Testis (tissue), 3 donors: ENCODE data around the gene POMT2. TPM values are rescaled to one million over a fixed set of nuclear protein-coding genes. Genes with fewer than 3 reads are reported as not detected.

ENCODE experiments used
- DNase-seq: peaks from one replicate; pipeline ENCODE4 v3.0.0-alpha.2; 2019
- H3K27ac ChIP-seq, 2 donors: fragments of 200-600 bp; sonication (generic); one replicate each; pipeline ENCODE4 v1.5.1; 2019
- H3K27me3 ChIP-seq: fragments of 200-600 bp; sonication (generic); one replicate; pipeline ENCODE4 v1.5.1; 2019
- H3K36me3 ChIP-seq: fragments of 200-600 bp; sonication (generic); one replicate; pipeline ENCODE4 v1.5.1; 2017; ENCODE audit warnings: low read depth; ENCODE audit errors: missing control alignments
- H3K4me1 ChIP-seq: fragments of 200-600 bp; sonication (generic); one replicate; pipeline ENCODE4 v1.5.1; 2019
- H3K4me3 ChIP-seq, 2 donors: fragments of 200-600 bp; sonication (generic); one replicate each; pipeline ENCODE4 v1.5.1; 2017 to 2019
- H3K9me3 ChIP-seq: fragments of 200-600 bp; sonication (generic); one replicate; pipeline ENCODE4 v1.5.1; 2017
- CTCF ChIP-seq, 3 experiments: fragments of 450-650 bp in 2 of 3; fragments of 200-600 bp in 1 of 3; sonication (generic) in 1 of 3; IDR thresholded peaks; one replicate each; pipeline ENCODE4 v1.5.1; 2016 to 2019; ENCODE audit warnings: antibody characterized with exemption in 3 of 3, mild to moderate bottlenecking in 2 of 3, moderate library complexity in 1 of 3
- POLR2A ChIP-seq: fragments of 450-650 bp; IDR thresholded peaks from one replicate; pipeline ENCODE4 v1.6.1; 2017; ENCODE audit warnings: antibody characterized with exemption, mild to moderate bottlenecking, moderate library complexity
- WGBS, 2 donors: methylation state at CpG; one replicate each; pipeline ENCODE4 v1.1.5; 2018; 5-methylcytosine and 5-hydroxymethylcytosine counted together
- intact Hi-C: fragments of 100-400 bp; cut with DNase I; formaldehyde crosslinking; loops from one replicate; pipeline ENCODE4 v1.15.1; 2023; ENCODE audit warnings: low total_unique reads
- polyA plus RNA-seq: library from polyadenylated mRNA; stranded (reverse); fragments of 350-450 nt; fragmentation: Illumina TruSeq; extraction: RNeasy Lipid Tissue Mini Kit (QIAGEN cat#74804); gene quantifications from one replicate; pipeline ENCODE4 v1.2.3, GENCODE V29; 2014; ENCODE audit warnings: low read depth, low replicate concordance; ENCODE audit not compliant: insufficient read depth
- total RNA-seq, 2 donors: library from RNA; depleted of rRNA; stranded (reverse); fragments of >200 nt; gene quantifications; one replicate each; pipeline ENCODE4 v1.2.3, GENCODE V29; 2016

Gene POMT2
- total and polyA plus RNA-seq, 3 donors from 2014 or later, result 108 to 162 (median 127) TPM

GRCh38 chr14:77306851-77307496 is 13.7 kb downstream of the POMT2 start:
- Histone ChIP-seq H3K9me3 (no peaks in the 10 kb centered on the region), H3K27ac (peak overlapping the region; percentile 77 to 80), H3K36me3 (no peaks in the 10 kb centered on the region), H3K27me3 (no peaks in the 10 kb centered on the region), H3K4me3 (no peak overlapping the region), H3K4me1 (peaks cover 28% of the 10 kb centered on the region)
- TF ChIP-seq CTCF (IDR thresholded peaks at IDR 0.05) (no peak), POLR2A (no peak)
- DNase-seq, result peak; percentile 54
- intact Hi-C loops, result no loop called here
- WGBS, 2 donors, result 39 to 53% methylated on average over 3 of the region's 3 CpGs

GRCh38 chr14:77306416-77306815 is 14.3 kb downstream of the POMT2 start:
- H3K9me3 ChIP-seq, result no peaks in the 10 kb centered on the region
- intact Hi-C loops, result no loop called here
- H3K27me3 ChIP-seq, result no peaks in the 10 kb centered on the region
- H3K4me3 ChIP-seq, result no peak overlapping the region
- no peak for TF ChIP-seq CTCF (IDR thresholded peaks at IDR 0.05)
- no peak for TF ChIP-seq POLR2A
- H3K36me3 ChIP-seq, result no peaks in the 10 kb centered on the region
- 38 to 41% methylated on average over 3 of the region's 3 CpGs for WGBS, 2 donors
- H3K4me1 ChIP-seq, result peaks cover 31% of the 10 kb centered on the region
- DNase-seq, result peak; percentile 53
- H3K27ac ChIP-seq, result peak overlapping the region; percentile 77 to 80

GRCh38 chr14:77305696-77306095 is 15.0 kb downstream of the POMT2 start:
- TF ChIP-seq POLR2A, result no peak
- no peak for TF ChIP-seq CTCF (IDR thresholded peaks at IDR 0.05)
- H3K27ac ChIP-seq, result peak overlapping the region; percentile 77 to 80
- DNase-seq, result no peak
- peaks cover 37% of the 10 kb centered on the region for H3K4me1 ChIP-seq
- 57 to 63% methylated on average over 3 to 4 of the region's 4 CpGs for WGBS, 2 donors
- intact Hi-C loops, result no loop called here
- H3K4me3 ChIP-seq, result no peak overlapping the region
- H3K27me3 ChIP-seq, result no peaks in the 10 kb centered on the region
- no peaks in the 10 kb centered on the region for H3K9me3 ChIP-seq
- H3K36me3 ChIP-seq, result no peaks in the 10 kb centered on the region

- no peaks in the 10 kb centered on the region for H3K9me3 ChIP-seq
- H3K27ac ChIP-seq, result no peak overlapping the region
- H3K4me1 ChIP-seq, result peaks cover 37% of the 10 kb centered on the region
- no peak overlapping the region for H3K4me3 ChIP-seq
- no peak for TF ChIP-seq POLR2A
- no peak for TF ChIP-seq CTCF (IDR thresholded peaks at IDR 0.05)
- intact Hi-C loops, result no loop called here
- no peak for DNase-seq
- WGBS, 2 donors, result 72% methylated on average over 4 of the region's 4 CpGs
- no peaks in the 10 kb centered on the region for H3K27me3 ChIP-seq
- H3K36me3 ChIP-seq, result no peaks in the 10 kb centered on the region
Measured at GRCh38 chr14:77303417-77304156, 17.1 kb downstream of the POMT2 start.
